ENCODE data around the gene EGFR.

- no peak for TF ChIP-seq CTCF (IDR thresholded peaks at IDR 0.05)
- no peak for TF ChIP-seq TEAD4 (IDR thresholded peaks at IDR 0.05; ENCODE audit: borderline replicate concordance, insufficient read depth)
- no peak for TF ChIP-seq SMC3 (IDR thresholded peaks at IDR 0.05; ENCODE audit: low read depth, low read length)
- TF ChIP-seq MAX (IDR thresholded peaks at IDR 0.05; ENCODE audit: low read depth), result no peak
- TF ChIP-seq PBX3 (IDR thresholded peaks at IDR 0.05), result no peak
- no peak for TF ChIP-seq TCF12 (IDR thresholded peaks at IDR 0.05)
Observed at GRCh38 chr7:55223023-55223422, 204.2 kb downstream of the EGFR start.

Measured in SK-N-SH (cell line).